ENCODE data around the gene FSTL1.

- TF ChIP-seq BHLHE40 (IDR thresholded peaks at IDR 0.05; ENCODE audit: borderline replicate concordance) (no peak), ELF4 (IDR thresholded peaks at IDR 0.05) (no peak), L3MBTL2 (conservative IDR thresholded peaks at IDR 0.05) (no peak), FOXK2 (IDR thresholded peaks at IDR 0.05) (no peak), SUZ12 (IDR thresholded peaks at IDR 0.05) (no peak), ARNT (IDR thresholded peaks at IDR 0.05) (no peak)
Measured at GRCh38 chr3:120432150-120432860, 18.5 kb downstream of the FSTL1 start.

Data from HEK293T (cell line).